Suprapubic skin (tissue), 4 donors: Measurements from ENCODE around the gene PTPRD.

Experiments
- EP300 ChIP-seq: sonication (generic); formaldehyde crosslinking; IDR thresholded peaks from one replicate; pipeline ENCODE4 v1.6.1; 2017; ENCODE audit warnings: antibody characterized with exemption
- POLR2AphosphoS5 ChIP-seq, 3 donors: sonication (generic); formaldehyde crosslinking; IDR thresholded peaks; one replicate each; pipeline ENCODE4 v1.6.1; 2017; ENCODE audit warnings: antibody characterized with exemption in 3 of 3
- TF ChIP-seq, protein P1 (sequence below), 2 donors: fragments of 200-600 bp in 1 of 2; fragments of 450-650 bp in 1 of 2; sonication (generic) in 1 of 2; IDR thresholded peaks; one replicate each; pipeline ENCODE4 v1.5.1; 2016 to 2019; ENCODE audit warnings: antibody characterized with exemption in 2 of 2, mild to moderate bottlenecking in 1 of 2, moderate library complexity in 1 of 2

DNA sequence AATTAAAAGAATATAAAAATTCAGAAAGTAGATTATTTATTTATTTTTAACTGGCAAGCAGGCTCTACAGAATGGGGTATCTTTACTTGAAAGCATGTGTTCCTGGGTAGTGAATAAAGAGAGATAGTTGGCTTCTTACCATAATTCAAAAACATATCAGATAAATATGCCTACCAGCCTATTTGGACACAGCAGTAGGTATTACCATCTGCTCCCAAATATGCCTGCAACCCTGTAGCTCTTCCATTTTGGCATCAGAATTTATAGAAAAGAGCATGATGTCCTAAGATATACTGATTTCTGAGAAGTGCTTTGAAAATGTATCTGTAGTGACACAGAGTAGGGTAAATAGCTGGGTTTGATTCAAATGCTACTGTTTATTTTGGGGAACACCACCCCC lies 1512.7 kb downstream of the PTPRD start:
- TF ChIP-seq, protein P1, sequence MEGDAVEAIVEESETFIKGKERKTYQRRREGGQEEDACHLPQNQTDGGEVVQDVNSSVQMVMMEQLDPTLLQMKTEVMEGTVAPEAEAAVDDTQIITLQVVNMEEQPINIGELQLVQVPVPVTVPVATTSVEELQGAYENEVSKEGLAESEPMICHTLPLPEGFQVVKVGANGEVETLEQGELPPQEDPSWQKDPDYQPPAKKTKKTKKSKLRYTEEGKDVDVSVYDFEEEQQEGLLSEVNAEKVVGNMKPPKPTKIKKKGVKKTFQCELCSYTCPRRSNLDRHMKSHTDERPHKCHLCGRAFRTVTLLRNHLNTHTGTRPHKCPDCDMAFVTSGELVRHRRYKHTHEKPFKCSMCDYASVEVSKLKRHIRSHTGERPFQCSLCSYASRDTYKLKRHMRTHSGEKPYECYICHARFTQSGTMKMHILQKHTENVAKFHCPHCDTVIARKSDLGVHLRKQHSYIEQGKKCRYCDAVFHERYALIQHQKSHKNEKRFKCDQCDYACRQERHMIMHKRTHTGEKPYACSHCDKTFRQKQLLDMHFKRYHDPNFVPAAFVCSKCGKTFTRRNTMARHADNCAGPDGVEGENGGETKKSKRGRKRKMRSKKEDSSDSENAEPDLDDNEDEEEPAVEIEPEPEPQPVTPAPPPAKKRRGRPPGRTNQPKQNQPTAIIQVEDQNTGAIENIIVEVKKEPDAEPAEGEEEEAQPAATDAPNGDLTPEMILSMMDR (IDR thresholded peaks at IDR 0.05) = no peak
- no peak for TF ChIP-seq EP300
- no peak for TF ChIP-seq POLR2AphosphoS5 (IDR thresholded peaks at IDR 0.05)
